ENCODE data around the gene PCLO. TPM values are rescaled to one million over a fixed set of nuclear protein-coding genes. Genes with fewer than 3 reads are reported as not detected.
"Not testable (repeated sequence)": the region's sequence is repeated elsewhere in the genome, so short reads cannot be mapped to it uniquely, and the experiment has no call there.

Gene PCLO
- total RNA-seq, 1 experiment from 2014 or later: 7.5 TPM

GRCh38 chr7:82897500-82897899 is 265.2 kb downstream of the PCLO start:
- no peaks in the 10 kb centered on the region for H3K9me2 ChIP-seq (replicated peaks; ENCODE audit: low read length)
- H4K20me1 ChIP-seq (ENCODE audit: low read length): no peaks in the 10 kb centered on the region
- H3K9me3 ChIP-seq (ENCODE audit: low read length): no peaks in the 10 kb centered on the region
- no peaks in the 10 kb centered on the region for H3F3A ChIP-seq (ENCODE audit: low read length, unreplicated experiment)
- H3K4me2 ChIP-seq (ENCODE audit: low read length): peak overlapping the region; percentile 32
- no peak overlapping the region for H3K4me3 ChIP-seq (ENCODE audit: low read length)
- H3K36me3 ChIP-seq (ENCODE audit: low read depth, low read length): no peaks in the 10 kb centered on the region
- H3K27ac ChIP-seq (ENCODE audit: low read length): no peak overlapping the region
- TF ChIP-seq EZH2 (IDR thresholded peaks at IDR 0.05; ENCODE audit: low read length, unreplicated experiment) (no peak), EZH2phosphoT487 (IDR thresholded peaks at IDR 0.05; ENCODE audit: borderline replicate concordance, low read length) (no peak), CTCF (conservative IDR thresholded peaks at IDR 0.05; ENCODE audit: low read depth, low read length) (no peak)
- BruUV-seq (replicated peaks): no TSS peak
- POLR2A ChIA-PET (ENCODE audit: unreplicated experiment): no interaction called here
- ATAC-seq (peak; percentile 68), DNase-seq (peak; percentile 71)
- H3K27me3 ChIP-seq (ENCODE audit: low read length): no peaks in the 10 kb centered on the region
- CTCF ChIA-PET: no interaction called here
- no peaks in the 10 kb centered on the region for H3K79me2 ChIP-seq (ENCODE audit: low read length)
- intact Hi-C loops (cut with micrococcal nuclease): no loop called here
- no peak overlapping the region for H2AFZ ChIP-seq (ENCODE audit: low read length)
- no peak overlapping the region for H3K9ac ChIP-seq (ENCODE audit: low read length)
- H3K4me1 ChIP-seq (ENCODE audit: insufficient read depth, low read length): peaks cover 10% of the 10 kb centered on the region

- H3K9ac ChIP-seq (ENCODE audit: low read length); H3K4me3 ChIP-seq (ENCODE audit: low read length); BruUV-seq (replicated peaks); H3K36me3 ChIP-seq (ENCODE audit: low read depth, low read length); H3K27ac ChIP-seq (ENCODE audit: low read length); H3K27me3 ChIP-seq (ENCODE audit: low read length); H3K79me2 ChIP-seq (ENCODE audit: low read length); H3K9me3 ChIP-seq (ENCODE audit: low read length); intact Hi-C loops (cut with micrococcal nuclease); H2AFZ ChIP-seq (ENCODE audit: low read length); DNase-seq; ATAC-seq; H3F3A ChIP-seq (ENCODE audit: low read length, unreplicated experiment); H3K9me2 ChIP-seq (replicated peaks; ENCODE audit: low read length); H3K4me2 ChIP-seq (ENCODE audit: low read length); H4K20me1 ChIP-seq (ENCODE audit: low read length); CTCF ChIA-PET: not testable (repeated sequence)
- H3K4me1 ChIP-seq (ENCODE audit: insufficient read depth, low read length): peaks cover 10% of the 10 kb centered on the region
- POLR2A ChIA-PET (ENCODE audit: unreplicated experiment): interaction anchor here (0.6 kb wide), 1 partner anchor 15 kb away, joined by 3 read pairs; no protein-coding TSS in a partner anchor
Measured at GRCh38 chr7:82894341-82894740, 268.3 kb downstream of the PCLO start.

GRCh38 chr7:82886324-82886723 is 276.4 kb downstream of the PCLO start:
- CTCF ChIA-PET: no interaction called here
- Histone ChIP-seq H2AFZ (ENCODE audit: low read length) (no peak overlapping the region), H3K27ac (ENCODE audit: low read length) (no peak overlapping the region), H4K20me1 (ENCODE audit: low read length) (no peaks in the 10 kb centered on the region), H3F3A (ENCODE audit: low read length, unreplicated experiment) (no peaks in the 10 kb centered on the region), H3K27me3 (ENCODE audit: low read length) (no peaks in the 10 kb centered on the region), H3K9me2 (replicated peaks; ENCODE audit: low read length) (no peaks in the 10 kb centered on the region), H3K4me3 (ENCODE audit: low read length) (no peak overlapping the region), H3K9me3 (ENCODE audit: low read length) (no peaks in the 10 kb centered on the region), H3K79me2 (ENCODE audit: low read length) (no peaks in the 10 kb centered on the region), H3K4me1 (ENCODE audit: insufficient read depth, low read length) (no peaks in the 10 kb centered on the region), H3K9ac (ENCODE audit: low read length) (no peak overlapping the region), H3K4me2 (ENCODE audit: low read length) (no peak overlapping the region), H3K36me3 (ENCODE audit: low read depth, low read length) (no peaks in the 10 kb centered on the region)
- ATAC-seq (no peak), DNase-seq (no peak)
- POLR2A ChIA-PET (ENCODE audit: unreplicated experiment): no interaction called here
- intact Hi-C loops (cut with micrococcal nuclease): no loop called here
- BruUV-seq (replicated peaks): no TSS peak
- TF ChIP-seq CTCF (conservative IDR thresholded peaks at IDR 0.05; ENCODE audit: low read depth, low read length): no peak
- TF ChIP-seq EZH2 (IDR thresholded peaks at IDR 0.05; ENCODE audit: low read length, unreplicated experiment): no peak
- no peak for TF ChIP-seq EZH2phosphoT487 (IDR thresholded peaks at IDR 0.05; ENCODE audit: borderline replicate concordance, low read length)
